Subcutaneous adipose tissue (tissue), 4 donors: ENCODE results near the gene MALT1. TPM values are rescaled to one million over a fixed set of nuclear protein-coding genes. Genes with fewer than 3 reads are reported as not detected.

Source experiments
- CTCF ChIP-seq: fragments of 450-650 bp; IDR thresholded peaks from one replicate; pipeline ENCODE4 v1.5.1; 2016; ENCODE audit warnings: low read depth, mild to moderate bottlenecking, control low read depth, antibody characterized with exemption, moderate library complexity
- total RNA-seq, 4 donors: library from RNA; depleted of rRNA; stranded (reverse); fragments of >200 nt; gene quantifications; one replicate each; pipeline ENCODE4 v1.1.0, GENCODE V29; 2016

Gene MALT1
- total RNA-seq, 4 donors from 2014 or later = 26.0 to 32.3 (median 29.7) TPM

GRCh38 chr18:58769321-58769720 is 98.1 kb downstream of the MALT1 start:
- TF ChIP-seq CTCF = no peak

- TF ChIP-seq CTCF = no peak
These were observed 99.3 kb downstream of the MALT1 start for GRCh38 chr18:58770601-58771000.

- TF ChIP-seq CTCF = no peak
These were observed 100.9 kb downstream of the MALT1 start for GRCh38 chr18:58772161-58772560.

- no peak for TF ChIP-seq CTCF
These were observed 104.8 kb downstream of the MALT1 start for GRCh38 chr18:58776084-58776483.

GRCh38 chr18:58777471-58777870 is 106.2 kb downstream of the MALT1 start:
- no peak for TF ChIP-seq CTCF

GRCh38 chr18:58779529-58779928 is 108.3 kb downstream of the MALT1 start:
- no peak for TF ChIP-seq CTCF

- TF ChIP-seq CTCF = no peak
These were observed 108.8 kb downstream of the MALT1 start for GRCh38 chr18:58780045-58780444.
